Gastroesophageal sphincter (tissue), 3 donors: ENCODE data around the gene ABCC11.

Experiments used
- CTCF ChIP-seq, 4 experiments: fragments of 200-600 bp in 2 of 4; fragments of 450-650 bp in 2 of 4; sonication (generic) in 1 of 4; IDR thresholded peaks; one replicate each; pipeline ENCODE4 v1.5.1; 2017 to 2019; ENCODE audit warnings: antibody characterized with exemption in 4 of 4, mild to moderate bottlenecking in 2 of 4, moderate library complexity in 2 of 4
- POLR2A ChIP-seq, 2 donors: fragments of 450-650 bp; IDR thresholded peaks; one replicate each; pipeline ENCODE4 v1.6.1; 2017; ENCODE audit warnings: antibody characterized with exemption in 2 of 2, mild to moderate bottlenecking in 2 of 2, moderate library complexity in 1 of 2

GRCh38 chr16:48204825-48205151 lies 42.6 kb downstream of the ABCC11 start:
- TF ChIP-seq CTCF (IDR thresholded peaks at IDR 0.05), result no peak
- no peak for TF ChIP-seq POLR2A (IDR thresholded peaks at IDR 0.05)
